Kidney epithelial cell (primary cell): Measurements from ENCODE around the gene FSIP2. TPM values are rescaled to one million over a fixed set of nuclear protein-coding genes. Genes with fewer than 3 reads are reported as not detected.

Experiments
- DNase-seq: peaks from one replicate; pipeline ENCODE4 v3.0.0-alpha.2; 2010; ENCODE audit warnings: low read depth
- H3K27me3 ChIP-seq: 2 replicates; pipeline ENCODE4 v1.6.0; 2011; ENCODE audit warnings: low read length; ENCODE audit not compliant: control insufficient read depth, insufficient read depth
- H3K36me3 ChIP-seq: 2 replicates; pipeline ENCODE4 v1.5.1; 2011; ENCODE audit warnings: low read length; ENCODE audit not compliant: control insufficient read depth, insufficient read depth
- H3K4me3 ChIP-seq: 2 replicates; pipeline ENCODE4 v1.5.1; 2011; ENCODE audit warnings: low read depth, mild to moderate bottlenecking, control low read depth, low read length
- CTCF ChIP-seq: IDR thresholded peaks from 2 replicates; pipeline ENCODE4 v1.5.1; 2011; ENCODE audit warnings: mild to moderate bottlenecking, moderate library complexity, low read length, control low read depth, inconsistent platforms; ENCODE audit not compliant: insufficient read depth, poor library complexity, severe bottlenecking
- total RNA-seq: library from RNA; depleted of rRNA; stranded (reverse); fragments of >200 nt; gene quantifications from 2 replicates; pipeline ENCODE4 v1.2.3, GENCODE V29; 2015

The FSIP2 gene
- total RNA-seq, 1 donor from 2014 or later = 0.96 TPM

- no peak overlapping the region for H3K4me3 ChIP-seq
These were observed 58.2 kb downstream of the FSIP2 start for GRCh38 chr2:185796758-185797157.

DNA sequence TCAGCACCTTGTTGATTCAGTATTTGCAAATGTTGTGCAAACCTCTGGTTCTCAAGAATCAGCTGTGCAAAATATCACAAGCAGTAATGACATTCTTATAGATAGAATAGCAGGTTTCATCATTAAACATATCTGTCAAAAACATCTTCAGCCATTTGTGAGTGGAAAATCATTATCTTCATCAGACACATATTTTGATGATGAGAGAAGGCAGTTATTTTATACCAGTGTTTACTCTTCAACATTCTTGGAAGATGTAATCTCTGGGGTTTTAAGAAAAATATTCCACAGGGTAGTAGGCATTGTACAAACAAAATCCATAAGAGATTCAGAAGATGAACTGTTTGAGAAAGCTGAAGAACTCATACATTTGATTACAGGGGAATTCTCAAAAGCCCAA, 64.3 kb downstream of the FSIP2 start:
- no peak for DNase-seq
- H3K36me3 ChIP-seq = no peaks in the 10 kb centered on the region
- no peak for TF ChIP-seq CTCF
- no peak overlapping the region for H3K4me3 ChIP-seq
- no peaks in the 10 kb centered on the region for H3K27me3 ChIP-seq

More at GRCh38 chr2:185796758-185797157, 58.2 kb downstream of the FSIP2 start:
- no peak for TF ChIP-seq CTCF
- no peaks in the 10 kb centered on the region for H3K36me3 ChIP-seq
- H3K27me3 ChIP-seq = no peaks in the 10 kb centered on the region
- DNase-seq = no peak

DNA sequence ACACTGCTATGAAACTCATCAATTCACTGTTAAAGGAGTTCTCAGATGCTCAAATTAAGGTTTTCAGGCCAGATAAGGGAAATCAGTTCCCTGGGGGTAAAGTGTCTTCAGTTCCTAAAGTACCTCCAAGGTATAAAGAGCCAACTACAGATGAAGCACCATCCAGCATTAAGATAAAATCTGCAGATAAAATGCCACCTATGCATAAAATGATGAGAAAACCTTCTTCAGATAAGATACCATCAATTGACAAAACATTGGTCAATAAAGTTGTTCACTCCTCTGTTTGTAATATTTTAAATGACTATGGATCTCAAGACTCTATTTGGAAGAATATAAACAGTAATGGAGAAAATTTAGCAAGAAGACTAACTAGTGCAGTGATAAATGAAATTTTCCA, 68.2 kb downstream of the FSIP2 start:
- no peaks in the 10 kb centered on the region for H3K27me3 ChIP-seq

GRCh38 chr2:185807351-185807750, 68.7 kb downstream of the FSIP2 start:
- H3K4me3 ChIP-seq = no peak overlapping the region
- TF ChIP-seq CTCF = no peak
- H3K36me3 ChIP-seq = no peaks in the 10 kb centered on the region
- no peak for DNase-seq
- H3K27me3 ChIP-seq = no peaks in the 10 kb centered on the region

More for the DNA sequence above, 68.2 kb downstream of the FSIP2 start:
- Histone ChIP-seq H3K4me3 (no peak overlapping the region), H3K36me3 (no peaks in the 10 kb centered on the region)
- TF ChIP-seq CTCF = no peak
- no peak for DNase-seq

- H3K27me3 ChIP-seq = no peaks in the 10 kb centered on the region
- H3K36me3 ChIP-seq = no peaks in the 10 kb centered on the region
- DNase-seq = no peak
- no peak for TF ChIP-seq CTCF
- no peak overlapping the region for H3K4me3 ChIP-seq
These were observed 73.0 kb downstream of the FSIP2 start for GRCh38 chr2:185811580-185811979.

DNA sequence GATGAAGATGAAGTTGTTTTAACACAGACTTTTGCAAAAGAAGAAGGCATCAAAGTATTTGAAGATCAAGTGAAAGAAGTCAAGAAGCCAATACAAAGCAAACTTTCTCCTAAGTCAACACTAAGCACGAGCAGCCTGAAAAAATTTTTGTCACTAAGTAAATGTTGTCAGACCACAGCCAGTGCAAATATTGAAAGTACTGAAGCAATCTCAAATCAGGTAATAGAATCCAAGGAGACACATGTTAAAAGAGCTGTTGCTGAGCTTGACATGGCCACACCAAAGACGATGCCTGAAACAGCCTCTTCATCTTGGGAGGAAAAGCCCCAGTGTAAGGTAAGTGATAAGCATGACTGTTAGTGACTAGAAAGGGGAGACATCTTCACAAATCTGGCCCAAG, 75.1 kb downstream of the FSIP2 start:
- Histone ChIP-seq H3K36me3 (no peaks in the 10 kb centered on the region), H3K4me3 (no peak overlapping the region), H3K27me3 (no peaks in the 10 kb centered on the region)
- DNase-seq = no peak
- TF ChIP-seq CTCF = no peak
